COLO668 (cell line): ENCODE results near the gene VIPR2.
"Not testable (repeated sequence)": the region's sequence is repeated elsewhere in the genome, so short reads cannot be mapped to it uniquely, and the experiment has no call there.

Experiments
- DNase-seq: peaks from one replicate; lab custom pipeline; 2025; ENCODE audit not compliant: unreplicated experiment; lab: John Stamatoyannopoulos, UW

VIPR2 gene

GRCh38 chr7:159144758-159145489, at the start of gene VIPR2:
Gene VIPR2 (minus strand): TSS chr7:159144867. CDS start chr7:159144771, 96 bp downstream.
- DNase-seq = peak; percentile 67

- DNase-seq = no peak
Observed at GRCh38 chr7:159193543-159194090, 49.0 kb upstream of the VIPR2 start.

- no peak for DNase-seq
Observed at GRCh38 chr7:159192725-159193453, 48.2 kb upstream of the VIPR2 start.

GRCh38 chr7:159192013-159192412, 47.3 kb upstream of the VIPR2 start:
- no peak for DNase-seq

GRCh38 chr7:159191236-159191635, 46.6 kb upstream of the VIPR2 start:
- no peak for DNase-seq

GRCh38 chr7:159188011-159188410, 43.3 kb upstream of the VIPR2 start:
- DNase-seq = no peak

GRCh38 chr7:159179241-159179640, 34.6 kb upstream of the VIPR2 start:
- DNase-seq = no peak

- DNase-seq = no peak
Observed at GRCh38 chr7:159177284-159177953, 32.8 kb upstream of the VIPR2 start.

- no peak for DNase-seq
Observed at GRCh38 chr7:159175792-159176191, 31.1 kb upstream of the VIPR2 start.

GRCh38 chr7:159175100-159175499, 30.4 kb upstream of the VIPR2 start:
- not testable (repeated sequence) for DNase-seq

- no peak for DNase-seq
Observed at GRCh38 chr7:159172400-159172799, 27.7 kb upstream of the VIPR2 start.

- DNase-seq = no peak
Observed at GRCh38 chr7:159169391-159169790, 24.7 kb upstream of the VIPR2 start.

- DNase-seq = no peak
Observed at GRCh38 chr7:159167139-159167538, 22.5 kb upstream of the VIPR2 start.

GRCh38 chr7:159166530-159166929, 21.9 kb upstream of the VIPR2 start:
- DNase-seq = no peak

- DNase-seq = no peak
Observed at GRCh38 chr7:159165352-159165751, 20.7 kb upstream of the VIPR2 start.

- not testable (repeated sequence) for DNase-seq
Observed at GRCh38 chr7:159163703-159164301, 19.1 kb upstream of the VIPR2 start.

GRCh38 chr7:159162050-159162626, 17.5 kb upstream of the VIPR2 start:
- DNase-seq = not testable (repeated sequence)

GRCh38 chr7:159160450-159160849, 15.8 kb upstream of the VIPR2 start:
- DNase-seq = no peak

GRCh38 chr7:159159731-159160130, 15.1 kb upstream of the VIPR2 start:
- DNase-seq = no peak

- DNase-seq = no peak
Observed at GRCh38 chr7:159158888-159159405, 14.3 kb upstream of the VIPR2 start.
